ENCODE results near the gene SDCCAG8. TPM values are rescaled to one million over a fixed set of nuclear protein-coding genes. Genes with fewer than 3 reads are reported as not detected.

Gene SDCCAG8
- total RNA-seq, 3 donors from 2014 or later (not counting 1 experiment from before 2014, with no cell fraction given) = 17.8 to 28.3 (median 21.2) TPM

DNA sequence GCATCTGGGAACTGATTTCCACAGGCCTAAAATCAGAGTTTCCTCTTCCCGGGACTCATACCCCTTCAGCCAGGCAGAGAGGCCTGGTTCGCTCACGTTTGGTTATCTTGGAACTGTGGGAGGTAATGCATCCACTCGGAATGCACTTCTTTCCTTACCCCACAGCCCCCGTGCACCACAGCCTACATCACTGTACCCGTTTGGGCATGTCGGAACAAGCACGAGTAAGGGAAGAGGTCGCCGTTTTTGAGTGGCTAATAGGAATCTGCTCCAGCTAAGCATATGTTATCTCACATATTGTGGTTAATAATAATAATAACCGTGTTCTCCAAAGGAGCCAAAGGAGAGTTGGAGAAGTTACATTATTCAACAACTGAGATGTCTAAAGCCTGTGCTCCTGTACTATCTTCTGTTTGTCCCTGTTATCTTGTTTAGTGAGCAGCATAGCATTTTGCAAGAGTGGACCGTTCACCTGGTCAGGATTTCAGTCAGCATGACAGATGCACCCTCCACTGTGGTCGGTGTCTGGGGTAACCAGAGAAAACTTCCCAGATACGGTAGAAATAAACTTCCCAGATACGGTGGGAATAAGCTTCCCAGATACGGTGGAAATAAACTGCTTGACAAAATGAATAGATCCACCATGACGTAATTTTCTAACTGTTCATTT is 198.6 kb downstream of the SDCCAG8 start:
- H3K27ac ChIP-seq (ENCODE audit: low read length) = no peak overlapping the region
- H3K9me3 Mint-ChIP-seq = no peaks in the 10 kb centered on the region
- intact Hi-C loops (cut with micrococcal nuclease) = no loop called here
- no peak overlapping the region for H3K27ac Mint-ChIP-seq
- no peaks in the 10 kb centered on the region for H3K27me3 Mint-ChIP-seq (ENCODE audit: low read depth in 2 of 2)
- peaks cover 0 to 8% of the 10 kb centered on the region in 2 donors for H3K4me1 Mint-ChIP-seq
- no peaks in the 10 kb centered on the region for H3K36me3 ChIP-seq (ENCODE audit: control insufficient read depth, insufficient read depth, low read length)
- no peak overlapping the region for H3K4me3 Mint-ChIP-seq
- no peak for TF ChIP-seq CTCF (IDR thresholded peaks at IDR 0.05)
- H3K4me1 ChIP-seq (ENCODE audit: control insufficient read depth, insufficient read depth, low read length) = no peaks in the 10 kb centered on the region
- H3K4me3 ChIP-seq (ENCODE audit: low read length) = no peak overlapping the region
- 96% methylated on average over 10 of the region's 17 CpGs for WGBS (ENCODE audit: insufficient coverage)
- no peaks in the 10 kb centered on the region for H3K9me3 ChIP-seq (ENCODE audit: control insufficient read depth, insufficient read depth, low read length)
- no peaks in the 10 kb centered on the region for H3K27me3 ChIP-seq (ENCODE audit: control insufficient read depth, insufficient read depth, low read length)
- ATAC-seq = no peak
- no peaks in the 10 kb centered on the region for H3K36me3 Mint-ChIP-seq
- no peak for DNase-seq

DNA sequence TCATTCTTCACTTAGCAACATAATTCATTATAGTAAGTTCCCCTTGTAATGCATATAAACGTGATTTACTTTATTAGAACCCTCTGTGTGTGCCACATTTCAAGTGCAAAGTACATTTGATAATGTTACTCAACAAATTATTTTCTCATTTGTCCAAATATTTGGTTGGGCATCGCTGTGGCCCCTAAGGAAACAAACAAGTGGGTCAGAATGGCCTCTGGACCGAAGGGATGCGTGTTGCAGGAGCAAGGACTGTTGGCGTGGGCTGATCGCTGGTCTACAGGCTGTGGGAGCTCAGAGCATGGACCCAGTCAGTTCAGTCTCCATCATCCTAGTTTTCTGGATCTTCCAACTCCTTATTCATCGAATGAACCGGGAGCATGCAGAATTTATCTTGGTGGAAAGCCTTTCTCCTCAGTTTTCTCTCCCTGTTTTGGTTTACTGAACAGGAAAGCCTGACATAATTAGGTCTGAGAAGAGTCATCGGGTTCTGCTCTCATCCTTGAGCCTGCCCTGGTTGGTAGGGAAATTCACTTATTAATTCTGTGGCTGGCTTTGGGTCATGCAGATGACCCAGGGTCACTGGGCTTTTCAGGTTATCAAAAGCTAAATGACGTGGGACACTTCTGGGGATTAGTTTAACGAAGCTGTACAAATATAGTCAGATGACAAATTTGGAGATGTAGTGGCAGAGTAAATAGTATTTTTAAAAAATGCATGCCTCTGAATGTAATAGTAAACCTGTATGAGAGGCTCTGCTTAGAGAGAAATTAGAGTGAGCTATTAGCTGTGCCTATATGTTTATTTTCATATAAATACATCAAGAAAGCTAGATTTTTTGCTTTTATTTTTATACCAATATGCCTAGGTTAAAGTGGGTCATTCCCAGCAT is 200.2 kb downstream of the SDCCAG8 start:
- Mint-ChIP-seq H3K36me3 (no peaks in the 10 kb centered on the region), H3K27ac (no peak overlapping the region), H3K4me3 (no peak overlapping the region), H3K27me3 (ENCODE audit: low read depth in 2 of 2) (no peaks in the 10 kb centered on the region), H3K4me1 (peaks cover 0 to 8% of the 10 kb centered on the region in 2 donors), H3K9me3 (no peaks in the 10 kb centered on the region)
- ATAC-seq (no peak), DNase-seq (no peak)
- H3K27ac ChIP-seq (ENCODE audit: low read length) = no peak overlapping the region
- no peak overlapping the region for H3K4me3 ChIP-seq (ENCODE audit: low read length)
- intact Hi-C loops (cut with micrococcal nuclease) = no loop called here
- no peaks in the 10 kb centered on the region for H3K27me3 ChIP-seq (ENCODE audit: control insufficient read depth, insufficient read depth, low read length)
- H3K4me1 ChIP-seq (ENCODE audit: control insufficient read depth, insufficient read depth, low read length) = no peaks in the 10 kb centered on the region
- WGBS (ENCODE audit: insufficient coverage) = 98% methylated on average over 11 of the region's 11 CpGs
- peaks cover 2% of the 10 kb centered on the region for H3K36me3 ChIP-seq (ENCODE audit: control insufficient read depth, insufficient read depth, low read length)
- TF ChIP-seq CTCF (IDR thresholded peaks at IDR 0.05) = no peak
- H3K9me3 ChIP-seq (ENCODE audit: control insufficient read depth, insufficient read depth, low read length) = no peaks in the 10 kb centered on the region

DNA sequence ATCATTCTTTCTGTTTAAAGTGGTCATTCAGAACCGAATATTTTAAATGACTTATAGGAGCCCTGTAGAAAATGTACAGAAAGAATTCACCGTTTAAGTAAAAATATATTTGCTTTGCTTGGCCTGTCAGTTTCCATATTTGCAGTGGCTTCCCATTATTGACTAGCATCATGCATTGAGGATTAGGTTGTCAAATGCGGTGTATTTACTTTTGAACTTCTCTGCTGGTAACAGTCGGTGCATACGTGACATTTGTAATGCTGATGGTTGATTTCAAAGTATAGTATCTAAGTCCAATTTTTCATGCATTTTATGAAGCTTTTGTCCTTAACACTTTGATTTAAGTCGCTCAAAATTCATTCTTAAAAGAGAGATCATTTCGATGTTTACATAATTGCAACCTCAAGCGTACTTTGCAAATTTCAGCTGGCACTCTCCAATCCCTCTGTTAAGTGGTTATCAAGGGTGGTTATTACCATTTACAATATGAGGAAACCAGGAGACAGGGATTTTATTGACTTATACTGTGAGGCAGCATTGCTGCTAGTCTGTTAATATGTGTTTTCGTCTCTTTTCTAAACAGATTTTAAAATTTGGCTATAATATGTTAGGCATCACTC is 201.6 kb downstream of the SDCCAG8 start:
- no peaks in the 10 kb centered on the region for H3K36me3 Mint-ChIP-seq
- H3K9me3 Mint-ChIP-seq = no peaks in the 10 kb centered on the region
- H3K4me1 ChIP-seq (ENCODE audit: control insufficient read depth, insufficient read depth, low read length) = no peaks in the 10 kb centered on the region
- DNase-seq (no peak), ATAC-seq (no peak)
- no peak overlapping the region for H3K4me3 Mint-ChIP-seq
- H3K4me1 Mint-ChIP-seq = peaks cover 0 to 8% of the 10 kb centered on the region in 2 donors
- peaks cover 2% of the 10 kb centered on the region for H3K36me3 ChIP-seq (ENCODE audit: control insufficient read depth, insufficient read depth, low read length)
- no peak overlapping the region for H3K4me3 ChIP-seq (ENCODE audit: low read length)
- WGBS (ENCODE audit: insufficient coverage) = 97% methylated on average over 9 of the region's 9 CpGs
- no peak overlapping the region for H3K27ac ChIP-seq (ENCODE audit: low read length)
- H3K27ac Mint-ChIP-seq = no peak overlapping the region
- intact Hi-C loops (cut with micrococcal nuclease) = no loop called here
- H3K27me3 Mint-ChIP-seq (ENCODE audit: low read depth in 2 of 2) = no peaks in the 10 kb centered on the region
- no peak for TF ChIP-seq CTCF (IDR thresholded peaks at IDR 0.05)
- H3K27me3 ChIP-seq (ENCODE audit: control insufficient read depth, insufficient read depth, low read length) = no peaks in the 10 kb centered on the region
- no peaks in the 10 kb centered on the region for H3K9me3 ChIP-seq (ENCODE audit: control insufficient read depth, insufficient read depth, low read length)

Measured in natural killer cell (primary cell).